Gastrocnemius medialis (tissue), 4 donors: Measurements from ENCODE around the gene ANTXR1. TPM values are rescaled to one million over a fixed set of nuclear protein-coding genes. Genes with fewer than 3 reads are reported as not detected.

ENCODE experiments used
- ATAC-seq, 2 donors: fragments of 150-250 bp; one replicate each; pipeline ENCODE4 v1.9.1; 2016
- DNase-seq, 2 donors: peaks; one replicate each; pipeline ENCODE4 v3.0.0-alpha.2; 2019
- H3K27ac ChIP-seq, 4 donors: fragments of 200-600 bp; sonication (generic); 1 replicate in 1 of 4; 2 replicates in 3 of 4; pipeline ENCODE4 v1.5.1; 2016 to 2018; ENCODE audit warnings: mild to moderate bottlenecking in 2 of 4, moderate library complexity in 1 of 4
- H3K27me3 ChIP-seq, 3 donors: fragments of 200-600 bp; sonication (generic) in 2 of 3; 1 replicate in 1 of 3; 2 replicates in 2 of 3; pipeline versions ENCODE4 v1.5.1 to v1.6.0; 2016 to 2019; ENCODE audit warnings: mild to moderate bottlenecking in 1 of 3, moderate library complexity in 1 of 3
- H3K36me3 ChIP-seq, 2 donors: fragments of 200-600 bp; sonication (generic) in 1 of 2; one replicate each; pipeline ENCODE4 v1.5.1; 2017 to 2018
- H3K4me1 ChIP-seq, 2 donors: fragments of 200-600 bp; sonication (generic) in 1 of 2; one replicate each; pipeline ENCODE4 v1.5.1; 2016 to 2017; ENCODE audit warnings: mild to moderate bottlenecking in 2 of 2
- H3K4me3 ChIP-seq, 4 donors: fragments of 200-600 bp; sonication (generic) in 3 of 4; 1 replicate in 1 of 4; 2 replicates in 3 of 4; pipeline ENCODE4 v1.5.1; 2016 to 2019; ENCODE audit warnings: mild to moderate bottlenecking in 2 of 4
- H3K9me3 ChIP-seq, 3 donors: fragments of 200-600 bp; sonication (generic) in 2 of 3; 1 replicate in 1 of 3; 2 replicates in 2 of 3; pipeline ENCODE4 v1.5.1; 2016 to 2019
- CTCF ChIP-seq, 5 experiments: fragments of 450-650 bp in 3 of 5; fragments of 200-600 bp in 2 of 5; sonication (generic) in 2 of 5; IDR thresholded peaks in 4 of 5; conservative IDR thresholded peaks in 1 of 5; 1 replicate in 4 of 5; 2 replicates in 1 of 5; pipeline ENCODE4 v1.5.1; 2016 to 2019; ENCODE audit warnings: antibody characterized with exemption in 5 of 5, mild to moderate bottlenecking in 3 of 5, moderate library complexity in 3 of 5
- POLR2A ChIP-seq, 2 donors: fragments of 450-650 bp; IDR thresholded peaks; one replicate each; pipeline ENCODE4 v1.6.1; 2017; ENCODE audit warnings: antibody characterized with exemption in 2 of 2, mild to moderate bottlenecking in 2 of 2, moderate library complexity in 2 of 2
- in situ Hi-C, 4 donors: fragments of 200-750 bp; cut with MboI; loops; one replicate each; pipeline versions ENCODE4 v1.15.0 to v1.8.0; 2017; ENCODE audit warnings: low sequenced_read_pairs in 4 of 4
- intact Hi-C: fragments of 100-400 bp; cut with DNase I; formaldehyde crosslinking; loops from one replicate; pipeline ENCODE4 v1.15.1; 2023; ENCODE audit warnings: low total_unique reads
- total RNA-seq, 4 donors: library from RNA; depleted of rRNA; stranded (reverse); fragments of >200 nt; gene quantifications; one replicate each; pipeline versions ENCODE4 v1.1.0 to v1.2.3, GENCODE V29; 2016

Gene ANTXR1
- total RNA-seq, 4 donors from 2014 or later: 8.0 to 13.6 (median 9.7) TPM

- H3K9me3 ChIP-seq: no peaks in the 10 kb centered on the region
- TF ChIP-seq POLR2A (IDR thresholded peaks at IDR 0.05) (no peak), CTCF (IDR thresholded peaks at IDR 0.05 in 4 of 5, conservative IDR thresholded peaks at IDR 0.05 in 1 of 5) (no peak)
- intact Hi-C loops: no loop called here
- H3K4me3 ChIP-seq: no peak overlapping the region
- no peak for ATAC-seq
- no peaks in the 10 kb centered on the region for H3K4me1 ChIP-seq
- H3K27ac ChIP-seq: peak overlapping the region in 1 of 4 donors; percentile 5
- H3K36me3 ChIP-seq: no peaks in the 10 kb centered on the region
- no peaks in the 10 kb centered on the region for H3K27me3 ChIP-seq
- no peak for DNase-seq
- in situ Hi-C loops: no loop called here
These were observed 200.8 kb downstream of the ANTXR1 start for GRCh38 chr2:69213782-69214181.

- TF ChIP-seq POLR2A (IDR thresholded peaks at IDR 0.05) (no peak), CTCF (IDR thresholded peaks at IDR 0.05 in 4 of 5, conservative IDR thresholded peaks at IDR 0.05 in 1 of 5) (no peak)
- no peaks in the 10 kb centered on the region for H3K27me3 ChIP-seq
- H3K4me3 ChIP-seq: no peak overlapping the region
- DNase-seq: peak in 1 of 2 donors; percentile 19
- no peaks in the 10 kb centered on the region for H3K36me3 ChIP-seq
- in situ Hi-C loops (no loop called here), intact Hi-C loops (no loop called here)
- ATAC-seq: peak in 1 of 2 donors; percentile 62
- no peaks in the 10 kb centered on the region for H3K9me3 ChIP-seq
- H3K4me1 ChIP-seq: no peaks in the 10 kb centered on the region
- H3K27ac ChIP-seq: peak overlapping the region in 2 of 4 donors; percentile 1 to 5
These were observed 201.9 kb downstream of the ANTXR1 start for GRCh38 chr2:69214898-69215297.

- DNase-seq (no peak), ATAC-seq (no peak)
- Histone ChIP-seq H3K27ac (no peak overlapping the region), H3K36me3 (no peaks in the 10 kb centered on the region), H3K9me3 (no peaks in the 10 kb centered on the region), H3K27me3 (no peaks in the 10 kb centered on the region), H3K4me3 (no peak overlapping the region), H3K4me1 (peaks cover 0 to 1% of the 10 kb centered on the region in 2 donors)
- intact Hi-C loops: no loop called here
- TF ChIP-seq POLR2A (IDR thresholded peaks at IDR 0.05): no peak
- no peak for TF ChIP-seq CTCF (IDR thresholded peaks at IDR 0.05 in 4 of 5, conservative IDR thresholded peaks at IDR 0.05 in 1 of 5)
- in situ Hi-C loops: no loop called here
These were observed 203.8 kb downstream of the ANTXR1 start for GRCh38 chr2:69216535-69217332.

- intact Hi-C loops: no loop called here
- no peak for TF ChIP-seq CTCF (IDR thresholded peaks at IDR 0.05 in 4 of 5, conservative IDR thresholded peaks at IDR 0.05 in 1 of 5)
- Histone ChIP-seq H3K9me3 (no peaks in the 10 kb centered on the region), H3K27ac (no peak overlapping the region), H3K4me1 (peaks cover 0 to 6% of the 10 kb centered on the region in 2 donors), H3K4me3 (no peak overlapping the region), H3K27me3 (no peaks in the 10 kb centered on the region), H3K36me3 (no peaks in the 10 kb centered on the region)
- ATAC-seq (no peak), DNase-seq (no peak)
- in situ Hi-C loops: no loop called here
These were observed 204.5 kb downstream of the ANTXR1 start for GRCh38 chr2:69217333-69218080.
